Effector CD8-positive, alpha-beta T cell (primary cell): ENCODE measurements around the gene TENT5C.

Experiments used
- DNase-seq: peaks from one replicate; lab custom pipeline; 2025; lab: John Stamatoyannopoulos, UW

Gene TENT5C

DNA sequence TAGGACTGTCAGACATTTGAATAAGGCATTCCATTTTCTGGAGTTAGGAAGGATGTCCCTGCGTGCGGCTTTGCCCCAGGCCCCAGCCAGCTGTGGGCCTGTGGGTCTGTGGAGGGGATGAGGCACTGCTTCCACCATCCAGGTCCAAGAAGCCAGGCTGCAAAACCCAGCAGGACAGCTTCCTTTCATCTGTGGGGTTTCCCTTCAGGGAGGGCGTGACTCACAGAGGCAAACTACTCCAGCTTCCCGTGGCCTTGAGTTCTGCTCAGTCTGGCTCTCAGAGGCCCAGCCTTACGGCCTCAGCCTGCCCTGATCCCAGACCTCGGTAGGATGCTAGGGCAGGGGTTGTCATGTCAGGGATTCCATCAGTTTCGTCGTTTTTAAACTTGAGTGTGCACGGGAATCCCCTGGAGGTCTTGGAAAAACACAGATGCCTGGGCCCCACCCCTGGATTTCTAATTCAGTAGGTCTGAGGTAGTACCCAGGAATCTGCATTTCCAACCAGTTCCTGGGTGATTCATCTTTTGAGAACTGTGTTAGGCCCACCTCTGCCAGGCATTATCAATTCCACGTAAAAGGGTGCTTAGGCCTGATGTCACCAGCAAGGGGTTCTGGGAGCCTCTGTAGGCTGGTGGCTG is 32.3 kb upstream of the TENT5C start:
- no peak for DNase-seq

DNA sequence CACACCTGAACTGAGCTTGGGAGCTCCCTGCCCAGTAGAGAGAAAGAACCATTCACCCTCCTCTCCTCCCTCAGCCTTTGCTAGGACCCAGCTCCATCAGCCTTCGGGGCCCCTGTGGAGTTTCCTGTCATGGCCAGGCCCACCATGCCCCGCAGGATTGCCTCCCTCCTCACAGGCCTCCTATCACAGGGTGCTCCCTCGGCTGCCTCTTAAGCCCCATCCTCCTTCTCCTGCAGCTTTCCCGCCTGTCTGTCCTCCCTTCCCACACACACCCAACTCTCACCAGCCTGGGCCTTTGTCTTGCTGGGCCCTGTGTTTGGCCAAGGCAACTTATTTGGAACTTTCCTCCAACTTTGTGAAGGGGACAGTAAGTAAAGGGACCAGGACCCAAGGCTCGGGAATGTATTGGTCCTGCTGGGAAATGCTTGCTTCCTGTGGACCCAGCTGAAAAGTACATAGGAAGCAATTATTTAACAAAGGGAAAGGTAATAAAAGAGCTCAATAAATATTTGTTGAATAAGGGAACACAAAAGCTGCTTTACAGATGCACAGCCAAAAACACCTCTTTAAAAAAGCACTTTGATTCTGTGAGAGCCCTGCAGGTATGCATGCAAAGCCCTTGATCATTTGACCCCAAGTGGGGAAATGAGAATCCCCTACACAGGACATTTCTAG is 31.6 kb upstream of the TENT5C start:
- DNase-seq: no peak

DNA sequence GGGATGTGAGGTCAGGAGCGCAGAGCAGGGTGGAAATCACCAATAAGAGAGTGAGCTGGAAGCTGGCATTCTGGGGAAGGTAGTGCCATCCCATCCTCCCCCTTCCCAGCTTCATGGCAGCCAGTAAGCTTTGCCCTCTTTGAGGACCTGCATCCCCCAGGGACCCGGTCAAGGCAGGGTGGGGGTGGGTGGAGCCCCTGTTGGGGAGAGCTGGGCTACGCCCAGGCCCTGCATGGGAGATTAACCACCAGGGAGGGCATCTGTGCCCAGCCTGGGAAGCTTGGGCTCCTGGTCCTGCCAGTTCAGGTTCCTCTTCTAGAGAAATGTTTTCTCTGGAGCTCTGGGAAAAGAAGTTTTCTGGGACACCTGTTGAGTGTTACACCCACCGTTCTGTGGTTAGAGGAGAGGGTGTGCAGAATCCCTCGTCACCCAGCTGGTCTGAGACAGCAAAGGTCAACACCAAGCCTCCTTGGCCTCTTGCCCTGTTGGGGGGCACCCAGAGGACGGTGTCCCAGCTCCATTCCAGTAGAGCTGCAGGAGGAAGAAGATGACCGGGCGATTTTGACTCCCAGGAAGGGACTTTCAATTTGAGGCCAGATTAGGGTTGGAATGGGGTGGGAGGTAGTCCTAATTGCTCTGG is 30.1 kb upstream of the TENT5C start:
- no peak for DNase-seq

DNA sequence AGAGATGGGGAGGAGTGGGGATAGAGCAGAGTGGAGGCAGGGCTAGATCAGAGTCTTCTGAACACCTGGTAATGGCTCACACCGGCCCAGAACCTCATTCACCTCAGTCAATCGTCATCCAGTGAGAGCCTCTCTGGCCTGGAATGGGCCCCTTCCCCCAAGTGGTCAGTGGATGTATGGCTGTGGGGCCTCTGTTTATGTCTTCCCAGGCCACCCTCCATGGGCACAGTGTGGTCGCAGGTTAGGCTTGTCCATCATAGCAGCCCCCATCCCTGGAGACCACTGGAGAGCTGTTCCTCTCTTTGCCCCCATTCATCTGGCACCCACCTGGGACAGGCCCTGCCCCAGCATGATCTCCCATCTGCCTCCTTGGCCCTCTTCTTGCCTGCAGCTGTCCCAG is 29.6 kb upstream of the TENT5C start:
- no peak for DNase-seq

DNA sequence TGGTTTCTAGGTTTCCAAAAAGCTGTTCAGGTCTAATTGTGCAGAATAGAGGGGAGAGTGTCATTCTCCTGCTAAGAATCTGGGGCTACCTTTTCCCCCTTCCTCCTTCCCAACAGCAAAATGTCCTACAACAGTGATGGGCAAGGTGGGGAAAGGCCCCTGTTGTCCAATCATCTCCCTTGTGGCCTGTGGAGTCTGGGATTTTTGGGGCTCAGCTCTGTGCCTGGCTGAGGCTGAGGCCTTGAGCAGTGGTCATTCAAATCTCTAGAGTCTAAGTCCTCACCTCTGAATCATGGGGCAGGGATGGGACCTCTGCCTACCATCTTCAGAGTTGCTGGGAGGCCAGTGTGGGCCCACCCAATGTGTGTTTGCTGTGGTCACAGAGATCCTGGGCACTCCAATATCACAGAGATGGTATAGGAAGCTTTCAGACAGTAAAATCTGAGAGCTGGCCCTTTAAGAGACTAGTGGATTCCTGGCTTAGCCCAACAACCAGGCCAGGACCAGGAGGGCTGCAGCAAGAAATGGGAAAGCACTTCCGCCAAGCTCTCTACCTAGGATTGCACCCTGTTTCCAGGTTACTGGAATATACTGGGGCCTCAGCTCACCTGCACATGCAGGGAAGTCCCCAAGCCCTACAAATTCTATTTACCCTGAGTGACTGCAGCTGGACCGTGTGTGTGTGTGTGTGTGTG is 28.5 kb upstream of the TENT5C start:
- DNase-seq: no peak

DNA sequence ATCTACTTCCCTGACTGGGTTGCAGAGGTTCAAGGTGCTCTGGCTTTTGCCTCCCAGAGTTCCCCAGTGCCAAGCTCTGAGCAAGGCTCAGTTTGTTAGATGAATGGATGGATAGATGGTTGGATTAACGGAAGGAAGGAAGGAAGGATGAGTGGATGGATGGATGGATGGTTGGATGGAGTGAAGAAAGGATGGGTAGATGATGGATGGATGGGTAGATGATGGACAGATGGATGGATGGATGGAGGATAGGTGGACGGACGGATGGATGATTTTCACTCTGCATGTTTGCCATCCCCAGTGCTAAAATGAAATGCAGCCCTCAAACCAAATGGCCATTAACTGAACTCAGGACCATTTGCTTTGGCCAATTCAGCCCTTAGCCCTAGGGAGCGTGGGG is 27.4 kb upstream of the TENT5C start:
- DNase-seq: no peak

DNA sequence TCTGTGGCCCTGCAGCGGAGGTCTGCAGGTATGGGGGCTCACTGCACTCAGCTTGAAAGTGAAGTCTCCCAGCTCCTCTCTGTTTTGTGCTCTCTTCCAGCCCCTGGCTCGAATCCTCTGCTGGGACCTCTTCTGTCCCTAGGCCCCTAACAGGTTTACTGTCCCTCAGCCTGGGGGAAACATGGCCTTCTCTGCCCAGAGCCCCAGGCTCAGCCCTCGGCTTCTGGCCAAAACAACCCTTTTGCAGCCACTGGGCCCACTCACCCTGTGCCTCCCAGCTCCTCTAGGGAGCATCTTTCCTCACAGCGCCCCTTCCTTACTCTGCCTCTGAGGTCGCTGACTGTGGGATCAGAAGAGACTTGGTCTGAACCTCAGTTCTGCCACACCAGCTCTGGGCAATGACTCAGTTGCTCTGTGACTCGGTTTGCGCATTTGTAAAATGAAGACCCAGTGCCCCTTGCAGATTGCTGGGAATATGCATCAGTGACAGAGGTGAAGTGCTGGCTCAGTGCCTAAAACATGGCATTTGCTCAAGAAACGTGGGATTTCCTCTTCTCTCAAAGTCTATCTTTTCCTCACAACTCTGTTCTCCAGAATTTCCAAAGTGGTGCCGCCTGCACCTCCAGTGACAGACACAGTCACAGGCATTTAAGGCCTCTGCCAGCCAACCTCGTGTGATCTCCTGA is 26.5 kb upstream of the TENT5C start:
- no peak for DNase-seq

DNA sequence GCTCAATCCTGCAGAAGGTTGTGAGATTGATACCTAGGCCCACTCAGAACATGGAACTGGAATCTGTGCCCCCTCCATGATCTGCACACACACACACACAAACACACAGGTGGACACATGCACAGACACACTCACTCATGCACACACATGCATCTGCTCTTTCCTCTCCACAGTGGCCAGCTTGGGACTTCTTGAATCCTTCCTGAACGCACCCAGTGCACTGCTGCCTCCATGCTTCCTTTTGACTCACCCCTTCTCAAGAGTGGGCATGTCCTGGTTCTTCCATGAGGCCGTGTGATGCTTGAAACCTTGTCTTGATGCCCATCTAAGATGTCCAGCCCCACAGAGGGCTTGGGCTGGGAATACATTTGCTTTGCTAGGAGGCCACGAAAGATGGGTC is 25.4 kb upstream of the TENT5C start:
- DNase-seq: no peak

DNA sequence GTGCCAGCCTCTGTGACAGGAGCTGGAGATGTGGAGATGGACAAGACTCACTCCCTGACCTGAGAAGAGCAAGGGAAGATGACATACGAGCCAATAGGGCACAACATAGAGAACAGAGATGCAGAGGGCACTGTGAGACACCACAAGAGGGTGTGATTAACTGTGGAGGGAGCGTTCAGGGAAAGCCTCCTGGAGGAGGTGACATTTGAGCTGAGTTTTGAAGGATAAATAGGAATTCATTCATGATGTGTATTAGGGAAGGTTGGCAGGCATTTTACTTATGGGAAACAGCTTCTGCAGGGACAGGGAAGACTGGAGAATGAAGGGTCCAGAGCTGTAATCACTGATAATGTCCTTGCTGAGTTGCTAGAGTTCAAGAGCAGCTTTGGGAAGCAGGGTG is 25.0 kb upstream of the TENT5C start:
- no peak for DNase-seq

DNA sequence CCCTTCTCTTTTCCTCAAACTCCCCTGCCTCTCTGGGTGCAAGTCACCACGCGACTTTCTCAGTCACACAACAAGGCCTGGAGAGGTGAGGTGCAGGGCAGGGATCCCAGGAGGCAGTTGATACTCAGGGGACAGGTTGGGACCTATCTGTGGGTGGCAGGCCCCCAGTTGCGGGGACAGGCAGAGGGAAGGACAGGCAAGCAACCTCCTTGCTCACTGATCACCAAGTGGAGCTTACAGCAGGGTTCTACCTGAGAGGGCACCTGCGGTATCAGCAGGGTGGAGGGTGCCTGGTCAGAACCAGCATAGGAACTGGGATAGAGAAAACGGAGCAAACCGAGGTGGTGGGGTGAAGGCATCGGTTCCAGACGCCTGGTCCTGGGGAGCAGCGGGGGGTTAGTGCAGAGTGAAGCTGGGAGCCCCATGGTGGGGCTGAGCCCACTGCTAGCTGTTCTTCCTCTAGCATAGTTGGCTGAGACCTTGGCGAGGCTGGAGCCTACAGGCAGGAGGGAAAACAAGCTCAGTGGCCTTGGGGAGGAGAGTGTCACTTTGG is 24.4 kb upstream of the TENT5C start:
- DNase-seq: no peak

DNA sequence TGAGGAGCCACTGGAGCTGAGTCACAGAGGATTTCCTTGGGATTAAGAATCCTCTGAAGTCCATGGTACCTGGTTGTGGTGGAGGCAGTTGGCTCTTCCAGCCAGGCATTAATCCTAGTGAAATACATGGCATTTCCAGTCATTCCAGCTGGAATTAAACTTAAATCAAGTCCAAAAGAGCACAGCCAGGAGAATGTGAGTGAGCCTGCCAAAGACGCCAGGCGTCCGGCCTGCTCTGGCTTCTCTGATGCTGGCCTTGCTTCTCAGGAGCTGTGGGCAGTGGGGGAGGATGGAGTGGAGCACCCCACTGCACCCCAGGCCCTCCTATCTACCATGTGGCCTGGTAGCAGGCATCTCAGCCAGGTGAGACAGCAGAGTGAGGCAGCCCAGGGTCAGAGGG is 23.4 kb upstream of the TENT5C start:
- no peak for DNase-seq

DNA sequence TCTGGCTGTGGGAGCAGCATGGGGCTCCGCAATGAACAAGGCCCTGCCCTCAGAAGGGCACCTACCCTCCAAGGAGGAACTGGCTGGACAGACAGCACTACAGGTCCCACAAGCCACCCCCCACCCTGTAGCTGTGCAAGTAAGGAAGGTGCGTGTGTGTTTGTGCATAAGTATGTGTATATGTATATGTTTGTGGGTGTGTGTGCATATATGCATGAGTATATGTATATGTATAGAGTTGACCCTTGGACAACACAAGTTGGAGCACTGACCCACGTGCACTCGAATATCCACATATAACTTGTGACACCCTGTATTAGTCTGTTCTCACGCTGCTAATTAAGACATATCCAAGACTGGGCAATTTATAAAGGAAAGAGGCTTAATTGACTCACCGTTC is 22.6 kb upstream of the TENT5C start:
- DNase-seq: no peak

DNA sequence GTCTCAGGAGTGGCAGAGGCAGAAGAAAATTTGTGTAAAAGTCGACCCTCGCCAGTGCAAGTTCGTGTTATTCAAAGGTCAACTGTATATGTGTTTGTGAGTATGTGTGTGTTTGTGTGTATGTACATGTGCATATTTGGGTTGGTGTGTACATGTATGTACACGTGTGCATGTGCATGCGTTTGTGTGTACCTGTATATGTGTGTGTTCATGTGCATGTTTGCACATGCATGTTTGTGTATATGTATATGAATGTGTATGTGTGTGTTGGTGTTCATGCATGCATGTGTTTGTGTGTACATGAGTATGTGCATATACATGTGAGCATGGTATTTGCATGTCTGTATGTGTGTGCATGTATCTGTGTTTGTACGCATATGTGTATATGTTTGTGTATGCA is 21.7 kb upstream of the TENT5C start:
- DNase-seq: no peak

DNA sequence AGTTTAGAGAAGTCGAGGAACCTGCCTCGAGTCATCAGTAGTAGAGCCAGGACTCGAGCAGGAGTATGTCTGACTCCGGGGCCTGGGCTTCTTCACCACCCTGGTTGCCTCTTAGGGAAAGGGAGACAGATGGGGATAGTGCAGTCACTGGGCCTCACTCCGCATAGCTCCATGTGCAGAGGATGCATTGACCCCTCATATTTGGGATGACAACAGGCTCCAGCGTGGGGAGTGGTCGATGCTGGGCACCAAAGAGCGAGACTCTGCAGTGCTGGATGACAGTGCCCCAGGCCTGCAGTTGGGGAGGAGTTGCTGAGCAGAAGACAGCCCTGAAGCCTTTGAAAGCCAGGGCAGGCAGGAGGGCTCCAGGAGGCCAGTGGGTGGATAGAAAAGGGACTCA is 20.8 kb upstream of the TENT5C start:
- DNase-seq: no peak

DNA sequence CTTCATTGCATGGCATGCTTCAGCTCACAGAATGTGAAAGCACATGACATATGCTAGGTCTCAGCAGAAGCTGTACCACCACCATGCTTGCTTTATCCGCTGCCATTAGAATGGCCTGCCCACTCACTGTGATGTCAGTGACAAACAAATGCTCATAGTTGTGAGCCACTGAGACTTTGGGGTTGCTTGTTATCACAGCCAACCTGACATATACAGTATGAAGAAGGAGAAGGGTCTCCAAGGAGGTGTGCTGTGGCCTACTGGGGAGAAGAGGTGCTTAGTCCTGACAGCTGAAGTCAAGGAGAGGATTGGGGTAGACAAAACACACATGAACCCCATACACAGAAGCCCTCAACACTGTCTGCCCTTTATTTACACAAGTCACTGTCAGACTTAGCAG is 19.5 kb upstream of the TENT5C start:
- no peak for DNase-seq

DNA sequence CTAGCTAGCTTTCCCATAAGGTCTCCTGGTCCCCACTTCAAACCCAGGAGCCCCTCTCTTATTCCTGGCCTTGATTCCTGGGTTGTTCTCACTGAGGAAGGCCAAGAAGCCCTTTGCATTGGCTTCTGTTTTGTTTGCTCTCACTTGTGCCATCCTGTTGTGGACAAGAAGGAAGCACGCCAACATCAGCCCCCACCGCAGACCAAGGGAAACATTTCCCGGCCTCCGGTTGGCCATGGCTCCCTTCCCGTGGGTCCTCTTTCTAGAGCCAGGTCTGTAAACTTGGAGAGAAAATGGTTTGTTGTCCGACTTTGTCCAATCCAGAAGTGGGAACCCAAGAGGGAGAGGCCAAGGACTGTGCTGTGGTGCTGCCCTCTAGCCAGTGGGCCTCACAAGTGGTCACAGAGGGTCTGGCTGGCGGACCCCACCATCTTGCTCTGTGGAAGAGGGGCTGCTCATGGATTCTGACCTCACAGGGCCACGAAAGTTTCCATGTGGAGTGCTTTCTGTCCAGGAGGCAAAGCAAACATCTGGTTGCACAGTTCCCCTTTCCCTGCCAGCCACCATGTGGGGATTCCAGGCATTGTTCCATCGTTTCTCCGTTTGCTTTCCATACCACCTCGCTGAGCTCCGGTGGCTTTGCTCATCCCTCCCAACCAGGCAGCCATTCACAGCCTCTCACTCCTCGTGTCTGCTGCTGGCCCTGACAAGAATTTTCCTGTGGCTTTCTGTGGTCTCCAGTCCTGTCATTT is 18.9 kb upstream of the TENT5C start:
- no peak for DNase-seq

DNA sequence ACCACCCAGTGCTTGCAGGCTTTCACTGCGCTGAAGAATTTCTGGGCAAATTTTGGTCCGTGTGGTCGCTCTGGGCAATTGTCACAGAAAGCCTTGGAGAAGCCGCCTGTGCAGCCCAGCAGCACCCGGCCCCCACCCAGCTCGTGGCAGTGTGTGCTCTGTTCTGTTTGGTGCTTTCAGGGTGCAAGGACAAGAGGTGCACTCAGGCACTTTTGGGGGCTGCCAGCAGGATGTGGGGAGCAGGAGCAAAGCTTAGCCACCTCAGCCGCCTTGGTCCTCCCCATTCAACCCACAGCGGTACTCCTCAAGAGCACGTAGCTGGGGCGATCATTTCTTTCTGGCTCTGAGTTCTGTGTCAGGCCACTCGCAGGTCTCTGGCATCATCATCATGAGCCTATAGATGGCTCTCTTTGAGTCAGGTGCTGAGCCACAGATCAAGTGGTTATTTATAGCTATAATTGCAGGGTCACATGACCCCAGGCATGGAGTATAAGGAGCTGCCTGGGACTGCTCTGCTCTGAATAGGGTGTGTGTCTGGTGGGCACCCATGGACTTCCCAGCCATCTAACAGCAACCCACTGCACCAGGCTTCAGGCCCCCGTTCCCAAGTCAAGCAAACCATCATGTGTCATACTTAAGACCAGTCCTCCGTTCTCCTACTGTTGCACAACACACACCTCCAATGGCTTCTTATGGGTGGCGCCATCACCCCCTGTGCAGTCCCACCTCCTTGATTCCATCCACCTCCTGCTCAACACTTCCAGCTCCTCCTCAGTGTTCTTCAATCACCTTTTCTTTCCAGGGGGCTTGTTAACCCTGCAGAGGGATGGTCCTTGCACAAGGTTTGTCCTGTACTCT is 18.1 kb upstream of the TENT5C start:
- no peak for DNase-seq

DNA sequence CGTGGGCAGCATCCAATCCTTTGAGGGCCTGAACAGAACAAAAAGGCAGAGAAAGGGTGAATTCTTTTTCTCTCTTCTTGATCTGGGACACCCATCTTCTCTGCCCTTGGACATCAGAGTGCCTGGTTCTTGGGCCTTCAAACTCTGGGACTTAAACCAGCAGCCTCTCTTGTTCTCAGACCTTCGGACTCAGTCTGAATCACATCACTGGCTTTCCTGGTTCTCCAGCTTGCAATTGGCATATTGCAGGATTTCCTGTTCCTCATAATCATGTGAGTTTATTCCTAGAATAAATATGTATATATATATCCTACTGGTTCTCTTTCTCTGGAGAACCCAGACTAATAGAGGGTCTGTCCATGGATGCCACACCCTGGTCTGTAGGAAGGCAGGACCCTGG is 16.3 kb upstream of the TENT5C start:
- no peak for DNase-seq

DNA sequence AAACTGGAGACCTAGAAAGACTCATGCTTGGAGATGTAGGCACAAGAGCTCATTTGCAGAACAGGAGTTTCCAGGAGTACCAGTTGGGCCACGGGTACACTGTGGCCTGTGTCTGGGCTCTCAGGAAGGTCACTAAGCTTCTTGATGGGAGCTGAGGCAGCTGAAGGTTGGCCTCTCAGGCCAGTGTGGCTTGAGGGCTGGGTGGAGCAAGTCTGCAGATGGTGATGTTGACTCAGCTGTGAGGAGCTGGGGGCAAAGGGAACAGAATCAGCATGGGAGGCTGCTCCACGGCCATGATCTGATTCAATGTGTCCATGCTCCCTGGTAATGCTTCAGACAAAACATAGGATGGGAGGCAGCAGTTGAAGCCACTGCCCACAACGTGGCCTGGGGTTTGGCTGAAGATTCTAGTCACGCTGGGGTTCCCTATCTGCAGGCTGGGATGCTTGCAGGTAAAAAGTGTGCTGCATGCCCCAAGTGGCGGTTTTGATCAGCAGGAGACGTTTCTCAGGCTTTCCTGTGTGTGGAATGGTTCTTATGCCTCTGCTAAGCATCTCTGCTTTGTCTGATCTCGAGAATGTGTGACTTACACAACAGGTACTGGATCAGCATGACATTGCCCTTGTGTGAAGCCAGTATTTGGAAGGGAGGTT is 15.4 kb upstream of the TENT5C start:
- DNase-seq: no peak

DNA sequence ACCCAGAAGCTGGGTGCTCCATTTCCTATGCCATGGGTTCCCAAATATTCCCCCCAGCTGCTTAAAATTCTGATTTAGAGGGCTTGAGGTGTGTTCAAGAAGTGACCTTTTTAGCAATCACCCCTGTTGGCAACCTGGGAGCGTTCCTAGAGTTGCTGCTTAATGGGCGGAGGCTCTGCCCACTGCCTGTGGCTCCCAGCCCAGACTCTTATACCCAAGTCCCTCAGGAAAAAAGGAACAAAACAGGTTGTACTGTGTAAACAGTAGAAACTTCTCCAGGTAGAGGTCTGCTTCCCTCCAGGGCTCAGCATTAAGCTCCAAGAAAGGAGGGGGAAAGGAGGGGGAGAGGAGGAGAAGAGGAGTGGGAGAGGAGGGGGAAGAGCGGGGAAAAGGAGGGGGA is 14.6 kb upstream of the TENT5C start:
- DNase-seq: no peak
